ENCODE results near the gene RNF212. TPM values are rescaled to one million over a fixed set of nuclear protein-coding genes. Genes with fewer than 3 reads are reported as not detected.

Gene RNF212
- total RNA-seq, 4 donors from 2014 or later: 1.3 TPM; not detected in 3

DNA sequence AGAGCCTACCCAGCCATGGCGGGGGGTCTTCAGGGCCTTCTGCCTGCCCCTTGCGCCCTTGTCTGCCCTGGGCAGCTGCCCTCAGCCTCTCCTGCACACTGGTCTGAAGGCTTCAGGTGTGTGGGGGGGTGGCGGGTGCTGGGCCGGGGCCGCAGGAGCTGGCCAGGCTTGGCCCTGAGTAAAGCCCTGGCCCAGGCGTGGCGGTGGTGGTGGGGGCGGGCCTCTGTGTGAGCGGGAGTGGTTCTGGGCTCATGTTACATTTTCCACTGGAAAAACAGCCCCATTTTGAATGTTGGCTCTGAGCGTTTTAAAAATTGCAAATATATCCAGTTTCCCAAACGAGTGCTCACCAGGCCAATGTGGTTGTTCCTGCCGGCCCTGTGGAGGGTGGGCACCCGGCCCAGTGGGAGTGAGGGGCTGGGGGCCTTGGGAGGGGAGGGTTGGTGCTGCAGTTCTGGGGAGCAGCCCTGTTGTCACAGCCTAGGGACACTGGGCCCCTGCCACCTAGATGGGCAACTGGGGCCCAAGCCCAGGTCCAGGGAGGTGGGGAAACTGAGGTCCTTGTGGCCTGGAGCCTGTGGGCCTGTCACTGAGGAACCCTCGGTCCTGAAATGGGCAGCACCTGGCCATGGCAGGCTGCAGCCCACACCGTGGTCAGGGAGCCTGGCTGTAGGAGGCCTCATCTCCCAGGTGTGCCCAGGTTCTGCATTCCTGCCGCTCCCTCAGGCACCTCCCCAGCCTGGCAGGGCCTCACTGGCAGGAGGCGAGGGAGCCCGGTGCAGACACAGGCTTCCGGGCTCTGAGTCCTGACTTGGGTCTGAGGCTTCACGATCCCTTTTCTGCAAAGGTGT is 73.6 kb downstream of the RNF212 start:
- in situ Hi-C loops (cut with MboI; ENCODE audit: low sequenced_read_pairs in 4 of 4): no loop called here
- no peak for DNase-seq
- H3K27me3 ChIP-seq: peaks cover 25 to 72% (median 35%) of the 10 kb centered on the region in 3 donors
- TF ChIP-seq POLR2A (IDR thresholded peaks at IDR 0.05) (no peak), CTCF (IDR thresholded peaks at IDR 0.05 in 4 of 5, conservative IDR thresholded peaks at IDR 0.05 in 1 of 5) (no peak)
- H3K36me3 ChIP-seq: no peaks in the 10 kb centered on the region
- ATAC-seq: no peak
- no peaks in the 10 kb centered on the region for H3K9me3 ChIP-seq
- intact Hi-C loops (cut with DNase I; ENCODE audit: low total_unique reads): no loop called here
- no peak overlapping the region for H3K4me3 ChIP-seq
- H3K27ac ChIP-seq: no peak overlapping the region
- peaks cover 0 to 3% of the 10 kb centered on the region in 2 donors for H3K4me1 ChIP-seq

DNA sequence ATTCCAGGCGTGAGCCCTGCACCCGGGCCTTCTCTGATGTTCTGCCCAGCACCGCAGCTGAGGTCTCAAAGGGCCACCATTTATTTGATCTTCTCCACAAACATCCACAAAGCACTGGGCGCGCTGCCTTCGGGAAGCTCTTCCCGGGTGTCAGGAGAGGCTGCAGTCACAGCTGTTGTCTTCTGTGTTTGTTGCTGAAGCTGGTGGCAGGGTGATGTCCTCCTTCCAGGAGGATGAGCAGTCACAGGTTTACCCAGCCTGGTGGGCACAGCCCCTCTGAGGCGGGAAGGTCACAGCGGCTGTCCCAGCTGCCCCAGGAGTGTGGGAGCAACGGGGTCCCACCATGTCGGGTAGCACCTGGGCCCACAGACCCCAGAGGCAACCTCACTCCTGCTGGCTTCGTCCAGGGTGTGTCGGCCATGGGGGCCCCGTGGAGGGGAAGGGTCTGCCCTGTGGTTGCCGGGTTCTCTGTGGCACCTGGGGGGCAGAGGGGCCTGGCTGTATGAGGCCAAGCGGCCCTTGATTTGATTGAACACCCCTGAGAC is 74.3 kb downstream of the RNF212 start:
- DNase-seq (no peak), ATAC-seq (no peak)
- H3K36me3 ChIP-seq: no peaks in the 10 kb centered on the region
- no peak for TF ChIP-seq POLR2A (IDR thresholded peaks at IDR 0.05)
- TF ChIP-seq CTCF (IDR thresholded peaks at IDR 0.05 in 4 of 5, conservative IDR thresholded peaks at IDR 0.05 in 1 of 5): no peak
- peaks cover 23 to 70% (median 35%) of the 10 kb centered on the region in 3 donors for H3K27me3 ChIP-seq
- in situ Hi-C loops (cut with MboI; ENCODE audit: low sequenced_read_pairs in 4 of 4): no loop called here
- intact Hi-C loops (cut with DNase I; ENCODE audit: low total_unique reads): no loop called here
- H3K27ac ChIP-seq: no peak overlapping the region
- peaks cover 0 to 7% of the 10 kb centered on the region in 2 donors for H3K4me1 ChIP-seq
- H3K9me3 ChIP-seq: no peaks in the 10 kb centered on the region
- H3K4me3 ChIP-seq: no peak overlapping the region

DNA sequence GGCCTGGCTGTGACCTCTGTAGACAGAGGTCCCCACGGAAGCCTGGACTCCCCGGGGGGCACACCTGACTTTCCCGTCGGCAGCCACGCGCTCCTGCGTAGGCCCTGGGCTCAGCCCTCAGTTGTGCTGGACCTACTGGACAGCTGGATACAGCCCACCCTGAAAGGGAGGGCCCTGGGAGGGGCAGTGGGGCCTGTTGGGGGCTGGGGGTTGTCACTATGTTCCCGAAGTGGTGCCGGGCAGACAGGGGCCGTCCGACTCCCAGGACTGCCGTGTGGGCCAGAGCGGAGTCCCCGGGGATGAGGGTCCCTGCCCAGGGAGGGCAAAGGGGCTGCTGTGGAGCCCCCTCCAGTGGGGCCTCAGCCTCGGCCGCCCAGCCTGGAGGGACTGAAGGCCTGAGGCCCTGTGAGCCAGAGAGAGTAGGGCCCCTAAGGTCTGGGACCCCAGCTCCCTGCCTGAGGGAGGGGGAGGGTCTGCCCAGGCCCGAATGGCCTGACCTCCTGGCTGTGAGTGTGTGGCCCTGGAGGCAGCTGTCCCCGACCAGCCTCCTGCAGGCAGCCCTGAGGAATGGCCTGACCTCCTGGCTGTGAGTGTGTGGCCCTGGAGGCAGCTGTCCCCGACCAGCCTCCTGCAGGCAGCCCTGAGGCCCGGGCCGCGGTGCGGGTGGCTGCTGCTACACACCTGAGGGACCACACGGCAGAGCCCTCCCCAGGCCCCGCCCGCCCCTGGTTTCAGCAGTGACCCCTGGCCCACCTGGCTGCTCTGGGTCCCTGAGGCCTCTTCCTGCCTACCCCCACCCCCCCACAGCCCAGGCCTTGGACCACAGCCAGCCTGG is 76.2 kb downstream of the RNF212 start:
- H3K27me3 ChIP-seq: peaks cover 19 to 76% (median 42%) of the 10 kb centered on the region in 3 donors
- no peak overlapping the region for H3K27ac ChIP-seq
- no peaks in the 10 kb centered on the region for H3K9me3 ChIP-seq
- H3K4me3 ChIP-seq: no peak overlapping the region
- no peaks in the 10 kb centered on the region for H3K36me3 ChIP-seq
- TF ChIP-seq CTCF (IDR thresholded peaks at IDR 0.05 in 4 of 5, conservative IDR thresholded peaks at IDR 0.05 in 1 of 5): no peak
- TF ChIP-seq POLR2A (IDR thresholded peaks at IDR 0.05): no peak
- intact Hi-C loops (cut with DNase I; ENCODE audit: low total_unique reads) (no loop called here), in situ Hi-C loops (cut with MboI; ENCODE audit: low sequenced_read_pairs in 4 of 4) (no loop called here)
- DNase-seq: no peak
- H3K4me1 ChIP-seq: peaks cover 0 to 11% of the 10 kb centered on the region in 2 donors
- ATAC-seq: no peak

DNA sequence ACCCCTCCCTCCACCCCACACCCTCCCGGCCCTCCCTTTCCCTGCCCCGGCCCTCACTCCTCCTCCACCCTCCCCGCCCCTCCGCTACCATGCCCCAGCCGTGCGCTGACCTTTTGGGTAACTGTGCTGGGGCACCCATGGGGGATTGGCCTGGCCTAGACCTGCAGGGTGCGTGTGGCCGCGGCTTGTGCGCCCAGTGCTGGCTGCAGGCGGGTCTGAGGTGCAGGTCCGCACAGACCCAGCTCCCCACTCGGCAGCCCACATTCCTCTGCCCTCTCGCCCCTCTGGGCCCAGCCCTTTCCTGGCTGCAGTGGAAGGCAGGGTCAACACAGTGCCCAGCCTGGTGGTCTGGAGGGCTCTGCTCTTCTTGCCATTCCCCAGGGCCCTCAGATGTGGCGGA is 77.3 kb downstream of the RNF212 start:
- Histone ChIP-seq H3K27ac (no peak overlapping the region), H3K4me3 (no peak overlapping the region), H3K9me3 (no peaks in the 10 kb centered on the region), H3K27me3 (peaks cover 27 to 78% (median 48%) of the 10 kb centered on the region in 3 donors), H3K36me3 (no peaks in the 10 kb centered on the region), H3K4me1 (peaks cover 0 to 11% of the 10 kb centered on the region in 2 donors)
- DNase-seq (no peak), ATAC-seq (no peak)
- intact Hi-C loops (cut with DNase I; ENCODE audit: low total_unique reads) (no loop called here), in situ Hi-C loops (cut with MboI; ENCODE audit: low sequenced_read_pairs in 4 of 4) (no loop called here)
- TF ChIP-seq CTCF (IDR thresholded peaks at IDR 0.05 in 4 of 5, conservative IDR thresholded peaks at IDR 0.05 in 1 of 5): no peak
- no peak for TF ChIP-seq POLR2A (IDR thresholded peaks at IDR 0.05)
